ENCODE measurements around the gene FASTKD1. TPM values are rescaled to one million over a fixed set of nuclear protein-coding genes. Genes with fewer than 3 reads are reported as not detected.
"Not testable (repeated sequence)": the region's sequence is repeated elsewhere in the genome, so short reads cannot be mapped to it uniquely, and the experiment has no call there.

Gene FASTKD1
- total and polyA plus RNA-seq, 10 of the 15 experiments (the other 5 are each of a cell fraction or from before 2014, with no cell fraction given) = 45.6 to 76.1 (median 63.4) TPM

DNA sequence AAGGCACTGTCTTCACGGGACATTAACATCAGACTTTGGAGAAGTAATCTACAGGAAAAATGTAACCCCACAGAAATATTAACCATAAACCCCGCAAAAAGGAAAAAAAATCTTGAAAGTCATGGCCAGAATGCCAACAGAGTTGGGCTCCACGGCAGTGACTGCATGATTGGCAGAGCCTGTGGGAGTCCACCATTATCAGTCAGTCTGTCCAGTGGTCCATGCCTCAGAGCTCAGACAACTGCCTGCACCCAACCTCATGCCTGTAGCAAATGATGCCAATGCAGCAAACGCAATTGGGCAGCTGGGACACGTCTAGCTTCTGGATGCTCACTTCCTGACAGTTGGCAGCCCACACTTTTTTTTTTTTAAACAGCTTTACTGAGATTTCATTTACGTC lies 5.4 kb upstream of the FASTKD1 start (continued):
- TF ChIP-seq, protein P1, sequence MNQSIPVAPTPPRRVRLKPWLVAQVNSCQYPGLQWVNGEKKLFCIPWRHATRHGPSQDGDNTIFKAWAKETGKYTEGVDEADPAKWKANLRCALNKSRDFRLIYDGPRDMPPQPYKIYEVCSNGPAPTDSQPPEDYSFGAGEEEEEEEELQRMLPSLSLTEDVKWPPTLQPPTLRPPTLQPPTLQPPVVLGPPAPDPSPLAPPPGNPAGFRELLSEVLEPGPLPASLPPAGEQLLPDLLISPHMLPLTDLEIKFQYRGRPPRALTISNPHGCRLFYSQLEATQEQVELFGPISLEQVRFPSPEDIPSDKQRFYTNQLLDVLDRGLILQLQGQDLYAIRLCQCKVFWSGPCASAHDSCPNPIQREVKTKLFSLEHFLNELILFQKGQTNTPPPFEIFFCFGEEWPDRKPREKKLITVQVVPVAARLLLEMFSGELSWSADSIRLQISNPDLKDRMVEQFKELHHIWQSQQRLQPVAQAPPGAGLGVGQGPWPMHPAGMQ (IDR thresholded peaks at IDR 0.05; ENCODE audit: borderline replicate concordance) = no peak
- no peak for TF ChIP-seq DPF2 (IDR thresholded peaks at IDR 0.05)
- TF ChIP-seq ATF7 (IDR thresholded peaks at IDR 0.05; ENCODE audit: low read depth) = no peak

DNA sequence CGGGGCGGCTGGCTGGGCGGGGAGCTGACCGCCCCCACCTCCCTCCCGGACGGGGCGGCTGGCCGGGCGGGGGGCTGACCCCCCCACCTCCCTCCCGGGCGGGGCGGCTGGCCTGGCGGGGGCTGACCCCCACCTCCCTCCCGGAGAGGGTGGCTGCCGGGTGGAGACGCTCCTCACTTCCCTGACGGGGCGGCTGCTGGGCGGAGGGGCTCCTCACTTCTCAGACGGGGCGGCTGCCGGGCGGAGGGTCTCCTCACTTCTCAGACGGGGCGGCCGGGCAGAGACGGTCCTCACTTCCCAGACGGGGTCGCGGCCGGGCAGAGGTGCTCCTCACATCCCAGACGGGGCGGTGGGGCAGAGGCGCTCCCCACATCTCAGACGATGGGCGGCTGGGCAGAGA lies 1.6 kb upstream of the FASTKD1 start:
- CTCF ChIA-PET = interaction anchor here (2.9 kb wide), 1 partner anchor 9 kb away, joined by 17 read pairs; the partner anchor contains the start of gene PPIG
- H3K4me3 ChIP-seq; H3K36me3 ChIP-seq (ENCODE audit: control insufficient read depth in 2 of 2, insufficient read depth in 2 of 2, low read length in 1 of 2); H3K9me3 ChIP-seq (replicated peaks; ENCODE audit: control insufficient read depth, insufficient read depth, low read length); FAIRE-seq; intact Hi-C loops (cut with micrococcal nuclease; ENCODE audit: unreplicated experiment); RAD21 ChIA-PET (ENCODE audit: unreplicated experiment); DNase-seq (ENCODE audit: low read depth, low spot score); in situ Hi-C loops (cut with MboI); POLR2A ChIA-PET; ATAC-seq; H3K4me2 ChIP-seq (ENCODE audit: control insufficient read depth, insufficient read depth); H3K27me3 ChIP-seq (replicated peaks in 1 of 2; ENCODE audit: control insufficient read depth in 2 of 2, insufficient read depth in 2 of 2, low read length in 1 of 2); SMC1A ChIA-PET (ENCODE audit: uncharacterized antibody, unreplicated experiment); H3K9ac ChIP-seq (ENCODE audit: control insufficient read depth, insufficient read depth, low read length); H4K20me1 ChIP-seq (ENCODE audit: control insufficient read depth, insufficient read depth); H3K27ac ChIP-seq (ENCODE audit: control insufficient read depth, insufficient read depth); H3K4me1 ChIP-seq (ENCODE audit: control insufficient read depth, insufficient read depth, low read length); BruUV-seq (replicated peaks); H2AFZ ChIP-seq (ENCODE audit: control insufficient read depth, low read depth, low read length): not testable (repeated sequence)
- WGBS (ENCODE audit: insufficient coverage, insufficient replicate concordance, low lambda C conversion rate, missing lambda C conversion rate) = 95% methylated on average over 13 of the region's 36 CpGs
- peaks cover 29% of the 10 kb centered on the region for H3K79me2 ChIP-seq (ENCODE audit: control insufficient read depth, insufficient read depth, low read length)

DNA sequence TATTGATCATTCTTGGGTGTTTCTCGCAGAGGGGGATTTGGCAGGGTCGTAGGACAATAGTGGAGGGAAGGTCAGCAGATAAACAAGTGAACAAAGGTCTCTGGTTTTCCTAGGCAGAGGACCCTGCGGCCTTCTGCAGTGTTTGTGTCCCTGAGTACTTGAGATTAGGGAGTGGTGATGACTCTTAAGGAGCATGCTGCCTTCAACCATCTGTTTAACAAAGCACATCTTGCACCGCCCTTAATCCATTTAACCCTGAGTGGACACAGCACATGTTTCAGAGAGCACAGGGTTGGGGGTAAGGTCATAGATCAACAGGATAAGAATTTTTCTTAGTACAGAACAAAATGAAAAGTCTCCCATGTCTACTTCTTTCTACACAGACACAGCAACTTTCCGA lies 874 bp upstream of the FASTKD1 start:
- H2AFZ ChIP-seq (ENCODE audit: control insufficient read depth, low read depth, low read length); ATAC-seq; H3K36me3 ChIP-seq (ENCODE audit: control insufficient read depth in 2 of 2, insufficient read depth in 2 of 2, low read length in 1 of 2); FAIRE-seq; DNase-seq (ENCODE audit: low read depth, low spot score); H3K4me3 ChIP-seq; POLR2A ChIA-PET; H3K9ac ChIP-seq (ENCODE audit: control insufficient read depth, insufficient read depth, low read length); H3K27me3 ChIP-seq (replicated peaks in 1 of 2; ENCODE audit: control insufficient read depth in 2 of 2, insufficient read depth in 2 of 2, low read length in 1 of 2); SMC1A ChIA-PET (ENCODE audit: uncharacterized antibody, unreplicated experiment); BruUV-seq (replicated peaks); H3K4me1 ChIP-seq (ENCODE audit: control insufficient read depth, insufficient read depth, low read length); H3K27ac ChIP-seq (ENCODE audit: control insufficient read depth, insufficient read depth); H3K9me3 ChIP-seq (replicated peaks; ENCODE audit: control insufficient read depth, insufficient read depth, low read length); H3K4me2 ChIP-seq (ENCODE audit: control insufficient read depth, insufficient read depth); intact Hi-C loops (cut with micrococcal nuclease; ENCODE audit: unreplicated experiment); in situ Hi-C loops (cut with MboI); H4K20me1 ChIP-seq (ENCODE audit: control insufficient read depth, insufficient read depth): not testable (repeated sequence)
- RAD21 ChIA-PET (ENCODE audit: unreplicated experiment) = interaction anchor here (3.2 kb wide), 1 partner anchor 10 kb away, joined by 21 read pairs; the partner anchor contains the start of gene PPIG
- CTCF ChIA-PET = interaction anchor here (1.4 to 2.9 kb wide), 2 partner anchors 10 to 94 kb away, joined by 3 to 17 read pairs; partner anchors contain the start of gene PPIG
- 84% methylated on average over 4 of the region's 5 CpGs for WGBS (ENCODE audit: insufficient coverage, insufficient replicate concordance, low lambda C conversion rate, missing lambda C conversion rate)
- H3K79me2 ChIP-seq (ENCODE audit: control insufficient read depth, insufficient read depth, low read length) = peaks cover 35% of the 10 kb centered on the region

Data from GM12878 (cell line).